ENCODE measurements around the gene PRSS8.

PRSS8 gene

GRCh38 chr16:31132303-31132979 is 3.1 kb downstream of the PRSS8 start:
- Histone ChIP-seq H3K9ac (ENCODE audit: low read depth, low read length) (no peak overlapping the region), H3K36me3 (ENCODE audit: insufficient read depth, low read length) (peaks cover 42% of the 10 kb centered on the region)
- 0 out of 3 replicates have a peak, but pooled peaks have one; percentile 18 for ATAC-seq (ENCODE audit: insufficient read depth, low read depth)

GRCh38 chr16:31131841-31132271 is 3.7 kb downstream of the PRSS8 start:
- Histone ChIP-seq H2AFZ (ENCODE audit: low read depth, low read length) (no peak overlapping the region), H3K36me3 (ENCODE audit: insufficient read depth, low read length) (peaks cover 48% of the 10 kb centered on the region), H3K9me3 (ENCODE audit: insufficient read depth, low read length, severe bottlenecking) (no peaks in the 10 kb centered on the region), H3K27ac (ENCODE audit: low read length) (no peak overlapping the region), H3K9ac (ENCODE audit: low read depth, low read length) (no peak overlapping the region), H3K27me3 (ENCODE audit: insufficient read depth, low read length, poor library complexity) (no peaks in the 10 kb centered on the region), H3K79me2 (ENCODE audit: insufficient read depth, low read length) (no peaks in the 10 kb centered on the region), H4K20me1 (ENCODE audit: insufficient read depth, low read length) (no peaks in the 10 kb centered on the region), H3K4me1 (ENCODE audit: insufficient read depth, low read length) (no peaks in the 10 kb centered on the region), H3K4me3 (ENCODE audit: low read depth in 1 of 2, low read length in 2 of 2) (no peak overlapping the region), H3K4me2 (ENCODE audit: insufficient read depth, low read length) (no peak overlapping the region)
- ATAC-seq (ENCODE audit: insufficient read depth, low read depth) (no peak), DNase-seq (no peak)
- no peak for TF ChIP-seq EZH2 (IDR thresholded peaks at IDR 0.05; ENCODE audit: borderline replicate concordance, low read depth, low read length, severe bottlenecking)
- TF ChIP-seq CTCF (IDR thresholded peaks at IDR 0.05; ENCODE audit: borderline replicate concordance, extremely low read depth, low read length, poor library complexity, severe bottlenecking), result no peak

More at GRCh38 chr16:31132303-31132979, 3.1 kb downstream of the PRSS8 start:
- Histone ChIP-seq H2AFZ (ENCODE audit: low read depth, low read length) (no peak overlapping the region), H3K4me2 (ENCODE audit: insufficient read depth, low read length) (no peak overlapping the region), H3K4me3 (ENCODE audit: low read depth in 1 of 2, low read length in 2 of 2) (no peak overlapping the region), H3K4me1 (ENCODE audit: insufficient read depth, low read length) (no peaks in the 10 kb centered on the region), H3K9me3 (ENCODE audit: insufficient read depth, low read length, severe bottlenecking) (no peaks in the 10 kb centered on the region), H3K79me2 (ENCODE audit: insufficient read depth, low read length) (no peaks in the 10 kb centered on the region), H4K20me1 (ENCODE audit: insufficient read depth, low read length) (no peaks in the 10 kb centered on the region), H3K27me3 (ENCODE audit: insufficient read depth, low read length, poor library complexity) (no peaks in the 10 kb centered on the region), H3K27ac (ENCODE audit: low read length) (no peak overlapping the region)
- TF ChIP-seq EZH2 (IDR thresholded peaks at IDR 0.05; ENCODE audit: borderline replicate concordance, low read depth, low read length, severe bottlenecking), result no peak
- no peak for TF ChIP-seq CTCF (IDR thresholded peaks at IDR 0.05; ENCODE audit: borderline replicate concordance, extremely low read depth, low read length, poor library complexity, severe bottlenecking)
- DNase-seq, result no peak

GRCh38 chr16:31131416-31131815 is 4.1 kb downstream of the PRSS8 start:
- no peak for TF ChIP-seq CTCF (IDR thresholded peaks at IDR 0.05; ENCODE audit: borderline replicate concordance, extremely low read depth, low read length, poor library complexity, severe bottlenecking)
- no peak for TF ChIP-seq EZH2 (IDR thresholded peaks at IDR 0.05; ENCODE audit: borderline replicate concordance, low read depth, low read length, severe bottlenecking)
- Histone ChIP-seq H2AFZ (ENCODE audit: low read depth, low read length) (no peak overlapping the region), H3K27ac (ENCODE audit: low read length) (no peak overlapping the region), H3K4me1 (ENCODE audit: insufficient read depth, low read length) (no peaks in the 10 kb centered on the region), H3K27me3 (ENCODE audit: insufficient read depth, low read length, poor library complexity) (no peaks in the 10 kb centered on the region), H3K79me2 (ENCODE audit: insufficient read depth, low read length) (no peaks in the 10 kb centered on the region), H3K4me3 (ENCODE audit: low read depth in 1 of 2, low read length in 2 of 2) (no peak overlapping the region), H3K36me3 (ENCODE audit: insufficient read depth, low read length) (peaks cover 50% of the 10 kb centered on the region), H4K20me1 (ENCODE audit: insufficient read depth, low read length) (no peaks in the 10 kb centered on the region), H3K4me2 (ENCODE audit: insufficient read depth, low read length) (no peak overlapping the region), H3K9ac (ENCODE audit: low read depth, low read length) (no peak overlapping the region), H3K9me3 (ENCODE audit: insufficient read depth, low read length, severe bottlenecking) (no peaks in the 10 kb centered on the region)
- DNase-seq (no peak), ATAC-seq (ENCODE audit: insufficient read depth, low read depth) (no peak)
